ENCODE results near the gene BCO2.
"Not testable (repeated sequence)": the region's sequence is repeated elsewhere in the genome, so short reads cannot be mapped to it uniquely, and the experiment has no call there.

Gene BCO2

GRCh38 chr11:112172362-112172994 is 2.8 kb upstream of the BCO2 start:
- DNase-seq: no peak

GRCh38 chr11:112173152-112173551 is 2.2 kb upstream of the BCO2 start:
- no peak for DNase-seq

- no peak for DNase-seq
Measured at GRCh38 chr11:112175599-112175952, 264 bp downstream of the BCO2 start.

DNA sequence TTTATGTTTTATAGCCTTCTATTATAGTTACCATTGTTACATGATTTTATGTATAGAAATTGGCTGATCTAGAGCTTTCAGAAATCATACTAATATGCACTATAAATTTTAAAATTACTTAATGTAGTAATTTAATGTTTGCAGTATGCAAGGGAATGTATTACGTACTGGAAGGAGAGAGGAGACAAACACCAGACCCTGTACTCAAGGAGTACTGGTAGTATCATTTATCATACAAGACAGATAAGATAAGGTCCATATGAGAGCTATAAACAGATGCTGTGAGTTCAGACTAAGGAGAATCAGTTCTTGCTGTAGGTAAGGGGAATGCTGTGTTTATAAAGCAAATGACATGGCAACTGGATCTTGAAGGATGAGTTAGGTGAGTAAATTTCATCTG is 765 bp downstream of the BCO2 start:
- no peak for DNase-seq

DNA sequence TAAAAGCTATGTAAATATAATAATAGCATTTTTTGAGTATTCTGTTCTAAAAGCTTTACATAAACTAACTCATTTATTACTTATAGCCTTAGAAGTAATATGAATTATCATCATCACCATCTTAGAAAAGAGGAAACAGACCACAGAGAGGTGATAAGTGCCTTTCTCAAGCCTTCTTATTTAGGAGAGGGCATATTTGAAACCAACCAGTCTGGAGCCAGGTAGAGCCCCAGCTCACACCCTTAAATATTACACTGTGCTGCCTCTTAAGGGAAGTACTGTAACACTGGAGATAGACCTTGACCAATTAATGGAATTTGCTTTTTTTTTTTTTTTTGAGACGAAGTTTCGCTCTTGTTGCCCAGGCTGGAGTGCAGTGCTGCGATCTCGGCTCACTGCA is 2.3 kb downstream of the BCO2 start:
- no peak for DNase-seq

GRCh38 chr11:112178428-112178827 is 3.1 kb downstream of the BCO2 start:
- DNase-seq: no peak

DNA sequence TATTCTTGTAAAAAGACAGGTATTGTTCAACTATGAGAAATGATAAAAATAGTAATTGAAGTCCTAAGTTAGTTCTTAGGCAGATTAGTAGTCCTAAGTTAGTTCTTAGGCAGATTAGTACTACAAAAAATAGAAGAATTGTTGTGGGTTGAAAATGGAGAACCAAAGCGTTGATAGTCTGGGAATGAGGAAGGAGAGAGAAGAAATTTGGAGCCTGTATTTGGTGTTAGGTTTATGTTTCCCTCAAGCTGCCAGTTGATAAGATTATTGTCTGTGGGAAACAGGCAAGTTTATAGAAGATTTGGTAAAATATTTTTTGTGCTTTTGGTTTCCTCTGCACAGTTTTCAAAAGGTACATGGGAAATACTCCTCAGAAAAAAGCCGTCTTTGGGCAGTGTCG is 3.6 kb downstream of the BCO2 start:
- no peak for DNase-seq

DNA sequence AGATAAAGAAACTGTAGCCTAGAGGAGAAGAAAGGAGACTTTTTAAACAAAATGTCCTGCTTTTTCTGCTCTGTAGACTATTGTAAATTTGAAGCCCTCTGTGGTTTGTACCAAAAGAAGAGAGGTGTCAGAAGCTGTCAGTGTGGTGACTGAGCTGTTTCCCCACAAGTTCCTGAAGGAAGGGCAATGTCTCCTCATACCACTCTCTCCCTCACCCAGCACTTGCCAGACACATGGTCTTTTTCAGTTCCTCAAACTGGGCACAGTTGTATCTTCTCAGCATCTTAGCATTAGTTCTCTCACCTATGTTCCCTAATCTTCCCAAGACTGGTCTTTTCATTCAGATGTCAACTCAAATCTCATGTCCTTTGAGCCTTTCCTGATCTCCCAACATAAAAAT is 4.3 kb downstream of the BCO2 start:
- no peak for DNase-seq

GRCh38 chr11:112182867-112183266 is 7.6 kb downstream of the BCO2 start:
- no peak for DNase-seq

- no peak for DNase-seq
Measured at GRCh38 chr11:112185883-112186282, 10.6 kb downstream of the BCO2 start.

DNA sequence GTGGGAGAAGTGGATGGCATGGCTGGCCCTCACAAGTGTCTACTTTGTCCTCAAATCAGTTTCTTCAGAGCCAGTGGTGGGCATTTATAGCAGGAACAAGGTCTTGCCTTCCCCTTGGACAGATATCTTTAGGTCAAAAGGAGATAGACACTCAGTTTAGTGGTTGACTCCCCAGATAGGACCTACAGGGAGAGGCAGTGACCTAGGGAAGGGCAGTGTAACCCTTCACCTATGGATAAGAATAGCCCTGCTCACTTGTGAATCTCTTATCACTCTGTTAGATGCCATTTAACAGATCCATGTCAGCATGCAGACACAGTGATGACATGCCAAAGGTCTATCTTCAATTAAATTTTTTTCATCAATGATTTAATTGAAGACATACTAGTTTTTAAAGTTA is 11.0 kb downstream of the BCO2 start:
- no peak for DNase-seq

GRCh38 chr11:112195113-112195512 is 19.8 kb downstream of the BCO2 start:
- not testable (repeated sequence) for DNase-seq

GRCh38 chr11:112195951-112196351 is 20.6 kb downstream of the BCO2 start:
- DNase-seq: no peak

- no peak for DNase-seq
Measured at GRCh38 chr11:112196519-112197087, 21.3 kb downstream of the BCO2 start.

- not testable (repeated sequence) for DNase-seq
Measured at GRCh38 chr11:112199101-112199500, 23.8 kb downstream of the BCO2 start.

DNA sequence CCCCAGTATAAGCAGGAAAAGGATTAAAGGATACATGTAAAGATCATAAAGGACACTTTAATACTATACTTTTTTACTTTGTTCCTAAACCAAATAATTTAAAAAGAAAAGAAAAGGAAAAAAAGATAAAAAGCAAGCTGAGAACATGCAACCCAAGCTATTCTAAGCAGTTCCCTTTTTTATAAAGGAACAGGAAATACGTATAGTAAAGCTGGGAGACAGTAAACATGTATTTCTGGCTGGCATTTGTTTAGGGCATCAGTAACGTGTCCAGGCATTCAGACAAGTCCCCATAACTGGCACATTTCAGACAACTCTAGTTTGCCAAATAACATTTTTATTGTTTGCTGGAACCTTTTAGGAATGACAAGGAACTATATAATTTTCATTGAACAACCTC is 24.9 kb downstream of the BCO2 start:
- no peak for DNase-seq

DNA sequence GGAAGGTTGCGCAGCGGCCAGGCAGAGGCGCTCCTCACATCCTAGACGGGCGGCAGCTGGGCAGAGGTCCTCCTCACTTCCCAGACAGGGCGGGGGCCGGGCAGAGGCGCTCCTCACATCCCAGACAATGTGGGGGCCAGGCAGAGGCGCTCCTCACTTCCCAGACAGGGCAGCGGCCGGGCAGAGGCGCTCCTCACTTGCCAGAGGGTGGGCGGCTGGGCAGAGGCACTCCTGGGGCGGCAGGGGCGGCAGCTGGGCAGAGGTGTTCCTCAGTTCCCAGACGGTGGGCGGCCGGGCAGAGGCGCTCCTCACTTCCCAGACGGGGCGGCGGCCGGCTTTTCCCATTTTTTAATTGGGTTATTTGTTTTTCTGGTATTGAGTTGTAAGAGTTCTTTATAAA is 30.8 kb downstream of the BCO2 start:
- no peak for DNase-seq

- no peak for DNase-seq
Measured at GRCh38 chr11:112210890-112211289, 35.6 kb downstream of the BCO2 start.

DNA sequence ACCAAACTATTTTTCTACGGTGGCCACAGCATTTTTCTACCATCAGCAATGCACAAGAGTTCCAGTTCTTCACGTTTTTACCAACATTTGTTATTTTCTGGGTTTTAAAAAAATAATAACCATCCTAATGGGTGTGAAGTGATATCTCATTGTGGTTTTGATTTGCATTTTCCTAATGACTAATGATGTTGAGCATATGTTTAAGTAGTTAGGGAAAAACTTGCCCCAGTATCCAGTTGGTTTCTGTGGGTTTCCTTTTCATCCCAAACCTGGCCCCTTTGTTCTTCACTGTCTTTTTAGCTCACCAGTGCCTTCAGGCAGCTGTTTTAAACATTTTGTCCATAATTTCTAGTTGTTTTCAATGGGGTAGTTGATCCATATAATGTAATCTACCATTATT is 36.2 kb downstream of the BCO2 start:
- no peak for DNase-seq

GRCh38 chr11:112212290-112212689 is 37.0 kb downstream of the BCO2 start:
- no peak for DNase-seq

GRCh38 chr11:112212710-112213109 is 37.4 kb downstream of the BCO2 start:
- DNase-seq: no peak

DNA sequence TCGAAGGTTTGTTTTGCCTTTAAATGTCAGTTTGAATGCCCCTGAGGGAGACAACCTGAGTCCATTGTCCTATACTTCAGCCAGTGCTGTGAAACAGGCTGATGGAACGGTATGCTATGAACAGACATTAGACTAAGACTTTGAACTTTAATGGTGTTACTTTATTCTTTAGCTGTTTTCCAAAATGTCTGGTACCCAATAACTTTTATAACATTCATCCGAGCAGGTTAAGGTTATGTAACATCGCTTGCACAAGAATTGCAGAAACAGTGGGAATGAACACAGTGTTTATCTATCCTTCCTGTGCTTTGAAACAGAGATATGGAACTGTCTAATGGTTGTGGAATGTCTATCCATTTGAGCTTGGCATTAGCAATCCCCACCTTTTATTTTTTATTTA is 38.4 kb downstream of the BCO2 start:
- DNase-seq: no peak

DNA sequence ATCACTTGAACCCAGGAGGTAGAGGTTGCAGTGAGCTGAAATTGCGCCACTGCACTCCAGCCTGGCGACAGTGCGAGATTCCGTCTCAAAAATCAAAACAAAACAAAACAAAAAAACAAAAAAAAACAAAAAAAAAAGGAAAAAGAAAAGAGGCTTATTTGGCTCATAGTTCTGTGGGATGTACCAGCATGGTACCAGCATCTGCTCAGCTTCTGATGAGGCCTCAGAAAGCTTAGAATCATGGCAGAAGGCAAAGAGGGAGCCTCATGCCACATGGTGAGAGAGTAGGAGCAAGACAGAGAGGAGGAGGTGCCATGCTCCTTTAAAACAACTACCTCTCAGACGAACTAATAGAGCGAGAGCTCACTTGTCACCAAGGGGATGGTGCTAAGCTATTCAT is 40.3 kb downstream of the BCO2 start:
- no peak for DNase-seq

DNA sequence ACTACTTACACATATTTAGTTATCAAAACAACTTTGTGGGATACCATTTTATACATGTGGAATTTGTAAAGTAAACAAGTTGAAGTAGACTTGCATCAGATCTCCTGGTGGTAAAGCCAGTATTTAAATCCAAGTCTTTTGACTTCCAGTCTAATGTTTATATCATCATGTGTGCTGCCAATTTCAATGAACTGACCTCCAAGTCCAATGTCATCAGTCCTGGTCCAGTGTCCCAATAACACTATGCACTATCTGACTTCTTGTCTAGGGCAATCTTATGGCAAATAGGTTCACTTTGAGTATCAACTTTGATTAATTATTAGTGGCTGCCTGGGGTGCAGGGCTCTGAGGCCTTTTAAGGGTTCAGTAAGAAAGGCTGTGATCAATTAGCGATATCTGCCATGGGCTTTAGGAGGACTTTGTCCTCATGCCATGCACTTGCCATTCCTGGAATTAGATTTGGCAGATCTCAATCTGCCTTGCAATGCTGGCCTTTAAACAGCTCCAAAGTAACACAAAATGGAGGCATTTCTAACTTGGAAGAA is 41.3 kb downstream of the BCO2 start:
- no peak for DNase-seq
